Measurements from ENCODE around the gene GOLGA6L6.
"Not testable (repeated sequence)": the region's sequence is repeated elsewhere in the genome, so short reads cannot be mapped to it uniquely, and the experiment has no call there.

GOLGA6L6 gene
- 0 to 0.17 reads per million in 2 donors for total RNA-seq

DNA sequence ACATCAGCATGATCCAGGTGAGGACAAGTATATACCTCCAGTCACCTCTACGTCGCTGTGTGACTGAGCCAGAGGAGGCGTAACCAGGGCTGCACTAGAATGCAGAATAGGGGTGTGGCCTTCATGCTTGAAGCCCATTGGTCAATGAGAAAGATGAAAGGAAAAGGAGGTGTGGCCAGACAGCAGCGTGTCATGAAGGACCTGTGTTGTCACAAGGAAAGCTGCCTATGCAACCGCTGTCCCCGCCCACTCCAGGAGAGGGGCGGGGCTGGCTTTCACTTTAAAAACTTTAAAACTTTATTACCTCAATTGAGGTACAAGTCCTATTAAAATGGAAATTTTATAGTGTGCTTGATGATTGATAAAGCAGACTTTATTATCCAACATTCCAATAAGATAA, at the start of gene GOLGA6L6:
TSS of gene GOLGA6L6 (minus strand) at position 101 of the 400 bp plus-strand sequence. CDS start at position 10, 91 bp downstream.
- not testable (repeated sequence) for DNase-seq

DNA sequence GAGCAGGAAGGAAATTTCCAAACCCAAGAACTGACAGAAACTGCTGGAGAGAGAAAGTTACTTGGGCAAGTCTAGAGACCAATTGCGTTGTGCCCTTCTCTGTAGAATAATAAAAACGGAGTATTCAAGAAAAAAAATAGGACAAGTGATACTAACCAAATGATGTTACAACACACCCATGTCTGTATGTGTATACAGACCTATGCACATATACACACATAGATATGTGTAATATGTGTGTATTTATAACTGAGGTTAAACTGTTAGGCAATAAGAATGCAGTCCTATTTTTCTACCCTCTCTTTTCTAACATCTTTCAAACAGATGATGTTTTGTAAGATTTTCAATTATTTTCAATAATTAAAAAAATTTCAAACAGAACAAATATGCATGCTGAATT, 48.5 kb upstream of the GOLGA6L6 start:
- DNase-seq = not testable (repeated sequence)

GRCh38 chr15:20586821-20587220, 45.2 kb upstream of the GOLGA6L6 start:
- not testable (repeated sequence) for DNase-seq

DNA sequence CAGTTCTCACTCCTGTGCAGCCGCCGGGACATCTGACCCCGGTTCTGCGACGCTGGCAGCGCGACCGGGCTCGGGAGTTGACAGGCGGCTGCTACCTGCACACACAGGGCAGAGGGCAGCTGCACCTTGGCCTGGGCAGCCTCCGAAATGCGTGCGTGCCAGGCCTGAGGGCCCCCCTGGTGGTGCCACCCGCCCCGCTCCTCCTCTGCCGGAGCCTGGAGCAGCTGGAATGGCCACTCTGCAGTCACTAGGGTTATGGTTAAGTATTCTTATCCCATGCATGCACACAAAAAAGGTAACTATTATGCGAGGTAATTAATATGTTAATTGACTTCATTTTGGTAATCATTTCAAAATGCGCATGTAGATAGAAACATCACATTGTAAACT, 41.1 kb upstream of the GOLGA6L6 start:
- DNase-seq = not testable (repeated sequence)

DNA sequence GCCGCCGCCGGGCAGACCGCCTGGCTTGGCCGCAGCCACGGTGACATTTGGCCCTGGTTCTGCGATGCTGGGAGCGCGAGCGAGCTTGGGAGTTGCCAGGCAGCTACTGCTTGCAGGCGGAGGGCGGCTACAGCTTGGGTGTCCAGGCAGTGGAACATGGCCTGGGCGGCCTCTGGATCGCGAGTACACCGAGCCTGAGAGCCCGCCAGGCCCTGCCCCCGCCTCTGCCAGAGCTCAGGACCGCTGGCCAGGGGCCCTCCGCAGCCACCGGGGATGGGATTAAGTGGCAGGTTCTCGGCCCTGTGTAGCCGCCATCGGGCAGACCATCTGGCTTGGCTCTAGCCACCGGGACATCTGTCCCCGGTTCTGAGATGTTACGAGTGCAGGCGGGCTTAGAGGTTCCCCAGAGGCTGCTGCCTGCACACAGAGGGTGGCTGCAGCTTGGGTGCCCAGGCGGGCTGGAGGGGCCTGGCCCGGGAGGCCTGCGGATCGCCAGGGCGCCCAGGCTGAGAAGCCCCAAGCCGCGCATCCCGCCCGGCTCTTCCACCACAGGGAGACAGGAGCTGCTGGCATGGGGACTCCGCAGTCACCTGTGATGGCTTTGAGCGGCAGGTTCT, 40.6 kb upstream of the GOLGA6L6 start:
- not testable (repeated sequence) for DNase-seq

GRCh38 chr15:20581261-20582108, 39.9 kb upstream of the GOLGA6L6 start:
- not testable (repeated sequence) for DNase-seq

DNA sequence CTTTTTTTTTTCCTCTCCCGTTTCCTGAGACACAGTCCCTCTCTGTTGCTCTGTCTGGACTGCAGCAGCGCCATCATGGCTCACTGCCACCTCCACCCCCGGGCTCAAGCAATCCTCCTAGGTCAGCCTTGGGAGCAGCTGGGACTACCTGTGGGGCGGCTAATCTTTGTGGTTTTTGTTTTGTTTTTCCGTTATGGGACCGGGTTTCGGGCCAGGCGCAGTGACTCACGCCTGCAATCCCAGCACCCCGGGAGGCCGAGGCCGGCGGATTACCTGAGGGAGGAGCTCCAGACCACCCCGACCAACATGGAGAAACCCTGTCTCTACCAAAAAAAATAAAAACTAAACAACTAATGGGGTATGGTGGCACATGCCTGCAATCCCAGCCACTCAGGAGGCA, 38.1 kb upstream of the GOLGA6L6 start:
- not testable (repeated sequence) for DNase-seq

GRCh38 chr15:20551289-20551688, 9.7 kb upstream of the GOLGA6L6 start:
- DNase-seq = not testable (repeated sequence)

DNA sequence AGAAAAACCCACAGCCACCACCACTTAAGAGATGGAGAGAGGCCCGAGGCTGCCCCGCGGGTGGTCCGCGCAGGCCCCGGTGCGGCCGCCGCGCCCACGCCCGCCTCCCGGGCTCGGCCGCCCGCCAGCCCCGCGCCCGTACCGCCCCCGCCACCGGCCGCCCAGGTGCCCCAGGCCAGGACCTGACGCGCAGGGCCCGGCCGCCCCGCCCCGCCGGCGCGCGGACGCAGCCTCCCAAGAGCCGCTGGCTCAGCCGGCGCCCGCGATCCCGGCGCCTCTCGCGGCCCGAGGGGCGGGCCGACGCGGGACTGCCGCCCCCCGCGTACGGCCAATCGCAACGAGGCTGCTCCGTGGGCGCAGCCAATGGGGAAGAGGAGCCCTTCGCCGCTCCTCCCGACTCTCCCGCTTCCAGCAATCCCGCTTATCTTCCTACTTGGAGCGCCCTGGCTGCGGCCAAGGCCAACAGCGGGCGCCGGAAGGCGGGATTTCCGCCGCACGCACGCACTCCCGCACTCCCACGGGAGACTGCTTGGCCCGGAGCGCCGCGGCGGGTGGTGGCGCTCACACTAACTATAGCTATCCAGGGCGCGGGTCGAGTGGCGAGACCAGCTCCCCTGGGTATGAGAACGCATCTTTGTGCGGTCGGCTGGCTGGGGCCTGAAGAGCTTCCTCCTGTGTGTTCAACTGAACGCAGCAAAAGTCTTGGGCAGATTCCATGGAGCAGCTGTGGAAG, 35.5 kb downstream of the GOLGA6L6 start:
- not testable (repeated sequence) for DNase-seq

GRCh38 chr15:20502839-20503238, 38.8 kb downstream of the GOLGA6L6 start:
- not testable (repeated sequence) for DNase-seq

GRCh38 chr15:20501512-20502222, 39.9 kb downstream of the GOLGA6L6 start:
- not testable (repeated sequence) for DNase-seq

DNA sequence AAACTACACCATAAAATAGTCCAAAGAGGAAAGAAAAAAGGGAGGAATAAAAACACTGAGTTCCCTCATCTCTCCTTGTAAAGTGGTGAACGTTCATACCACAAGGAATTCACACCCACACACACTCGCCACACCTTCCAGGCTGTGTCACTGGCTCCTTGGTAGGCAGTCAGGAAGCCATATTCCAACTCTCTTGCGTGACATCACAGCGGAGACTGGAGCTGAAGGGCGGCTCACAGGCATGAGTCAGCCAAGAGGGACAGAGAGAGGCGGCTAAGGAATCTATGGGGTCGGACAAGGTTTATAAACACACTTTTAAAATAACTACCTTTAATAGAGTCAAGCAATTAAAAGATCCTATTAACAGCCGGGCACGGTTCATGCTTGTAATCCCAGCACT, 43.8 kb downstream of the GOLGA6L6 start:
- DNase-seq = not testable (repeated sequence)

- DNase-seq = not testable (repeated sequence)
These were observed 48.6 kb downstream of the GOLGA6L6 start for GRCh38 chr15:20493035-20493434.

DNA sequence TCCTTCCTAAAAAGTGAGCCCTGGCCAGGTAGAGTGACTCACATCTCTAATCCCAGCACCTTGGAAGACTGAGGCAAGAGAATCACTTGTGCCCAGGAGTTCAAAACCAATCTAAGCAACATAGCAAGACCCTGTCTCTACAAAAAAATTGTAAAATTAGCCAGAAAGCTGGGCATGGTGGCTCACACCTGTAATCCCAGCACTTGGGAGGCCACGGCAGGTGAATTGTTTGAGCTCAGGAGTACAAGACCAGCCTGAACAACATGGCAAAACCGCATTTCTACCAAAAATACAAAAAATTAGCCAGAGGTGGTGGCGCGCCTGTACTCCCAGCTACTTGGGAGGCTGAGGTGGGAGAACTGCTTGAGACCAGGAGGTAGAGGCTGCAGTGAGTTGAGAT, 49.0 kb downstream of the GOLGA6L6 start:
- DNase-seq = not testable (repeated sequence)

- not testable (repeated sequence) for DNase-seq
These were observed 52.3 kb downstream of the GOLGA6L6 start for GRCh38 chr15:20489320-20489719.

Data from activated gamma-delta T cell (primary cell).